SK-N-SH treated with all-trans-retinoic acid at 6 μM for 48 hours (cell line): ENCODE data around the gene CPEB3.

Source experiments
- CSDC2 ChIP-seq: fragments of 250-450 bp; sonication (Bioruptor Pico); IDR thresholded peaks from 2 replicates; pipeline ENCODE4 v1.5.0; 2020; ENCODE audit warnings: mild to moderate bottlenecking, moderate library complexity
- GLIS3 ChIP-seq: fragments of 250-450 bp; sonication (Bioruptor Pico); IDR thresholded peaks from 2 replicates; pipeline ENCODE4 v1.5.0; 2020; ENCODE audit warnings: mild to moderate bottlenecking, moderate library complexity
- ISL1 ChIP-seq: fragments of 250-450 bp; sonication (Bioruptor Pico); IDR thresholded peaks from 2 replicates; pipeline ENCODE4 v2.1.2; 2022; ENCODE audit warnings: mild to moderate bottlenecking, moderate library complexity
- OSR1 ChIP-seq: fragments of 250-450 bp; sonication (Bioruptor Pico); IDR thresholded peaks from 2 replicates; pipeline ENCODE4 v1.8.0; 2022; ENCODE audit warnings: moderate library complexity, mild to moderate bottlenecking, inconsistent platforms
- PATZ1 ChIP-seq: fragments of 250-450 bp; sonication (Bioruptor Pico); IDR thresholded peaks from 2 replicates; pipeline ENCODE4 v1.8.0; 2020; ENCODE audit warnings: mild to moderate bottlenecking, moderate library complexity, borderline replicate concordance
- RARB ChIP-seq: fragments of 250-450 bp; sonication (Bioruptor Pico); IDR thresholded peaks from 2 replicates; pipeline ENCODE4 v1.8.0; 2021; ENCODE audit warnings: mild to moderate bottlenecking, moderate library complexity
- ZFP30 ChIP-seq: fragments of 450-650 bp; formaldehyde crosslinking; IDR thresholded peaks from 2 replicates; pipeline ENCODE4 v1.5.0; 2022; ENCODE audit warnings: mild to moderate bottlenecking, moderate library complexity
- ZNF565 ChIP-seq: fragments of 450-650 bp; formaldehyde crosslinking; conservative IDR thresholded peaks from 2 replicates; pipeline ENCODE4 v1.5.0; 2020; ENCODE audit warnings: low read depth, mild to moderate bottlenecking, moderate library complexity
- TF ChIP-seq, protein P1 (sequence below): fragments of 250-450 bp; sonication (Bioruptor Pico); IDR thresholded peaks from 2 replicates; pipeline ENCODE4 v1.5.1; 2021; ENCODE audit warnings: mild to moderate bottlenecking, moderate library complexity

DNA sequence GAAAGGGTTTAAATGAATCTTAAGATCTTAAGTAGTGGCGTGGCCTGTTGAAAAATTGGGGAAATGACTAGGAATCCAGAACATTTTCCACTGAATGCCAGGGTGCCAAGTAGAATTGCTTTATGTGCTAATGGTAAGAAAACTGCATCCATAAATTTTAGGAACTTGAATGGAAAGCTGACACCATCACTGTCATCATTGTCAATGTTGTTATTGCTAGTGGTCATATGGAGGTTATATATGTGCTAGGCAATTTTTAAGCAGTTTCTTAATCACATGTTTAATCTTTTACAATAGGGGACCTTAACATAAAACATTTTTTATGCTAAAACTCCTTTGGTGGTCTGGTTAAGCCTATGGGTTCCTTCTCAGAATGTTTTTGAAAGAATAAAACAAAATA is 13.2 kb upstream of the CPEB3 start:
- TF ChIP-seq, protein P1, sequence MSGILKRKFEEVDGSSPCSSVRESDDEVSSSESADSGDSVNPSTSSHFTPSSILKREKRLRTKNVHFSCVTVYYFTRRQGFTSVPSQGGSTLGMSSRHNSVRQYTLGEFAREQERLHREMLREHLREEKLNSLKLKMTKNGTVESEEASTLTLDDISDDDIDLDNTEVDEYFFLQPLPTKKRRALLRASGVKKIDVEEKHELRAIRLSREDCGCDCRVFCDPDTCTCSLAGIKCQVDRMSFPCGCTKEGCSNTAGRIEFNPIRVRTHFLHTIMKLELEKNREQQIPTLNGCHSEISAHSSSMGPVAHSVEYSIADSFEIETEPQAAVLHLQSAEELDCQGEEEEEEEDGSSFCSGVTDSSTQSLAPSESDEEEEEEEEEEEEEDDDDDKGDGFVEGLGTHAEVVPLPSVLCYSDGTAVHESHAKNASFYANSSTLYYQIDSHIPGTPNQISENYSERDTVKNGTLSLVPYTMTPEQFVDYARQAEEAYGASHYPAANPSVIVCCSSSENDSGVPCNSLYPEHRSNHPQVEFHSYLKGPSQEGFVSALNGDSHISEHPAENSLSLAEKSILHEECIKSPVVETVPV (CRISPR knock-in tag) = no peak
- TF ChIP-seq CSDC2 (CRISPR knock-in tag) (no peak), ZFP30 (no peak), ZNF565 (no peak), OSR1 (CRISPR knock-in tag) (no peak), ISL1 (CRISPR knock-in tag) (no peak), PATZ1 (CRISPR knock-in tag) (no peak), GLIS3 (no peak), RARB (CRISPR knock-in tag) (no peak)
